ENCODE measurements around the gene SNRNP25. TPM values are rescaled to one million over a fixed set of nuclear protein-coding genes. Genes with fewer than 3 reads are reported as not detected.

SNRNP25 gene
- total RNA-seq, 1 donor from 2014 or later, result 45.6 TPM

DNA sequence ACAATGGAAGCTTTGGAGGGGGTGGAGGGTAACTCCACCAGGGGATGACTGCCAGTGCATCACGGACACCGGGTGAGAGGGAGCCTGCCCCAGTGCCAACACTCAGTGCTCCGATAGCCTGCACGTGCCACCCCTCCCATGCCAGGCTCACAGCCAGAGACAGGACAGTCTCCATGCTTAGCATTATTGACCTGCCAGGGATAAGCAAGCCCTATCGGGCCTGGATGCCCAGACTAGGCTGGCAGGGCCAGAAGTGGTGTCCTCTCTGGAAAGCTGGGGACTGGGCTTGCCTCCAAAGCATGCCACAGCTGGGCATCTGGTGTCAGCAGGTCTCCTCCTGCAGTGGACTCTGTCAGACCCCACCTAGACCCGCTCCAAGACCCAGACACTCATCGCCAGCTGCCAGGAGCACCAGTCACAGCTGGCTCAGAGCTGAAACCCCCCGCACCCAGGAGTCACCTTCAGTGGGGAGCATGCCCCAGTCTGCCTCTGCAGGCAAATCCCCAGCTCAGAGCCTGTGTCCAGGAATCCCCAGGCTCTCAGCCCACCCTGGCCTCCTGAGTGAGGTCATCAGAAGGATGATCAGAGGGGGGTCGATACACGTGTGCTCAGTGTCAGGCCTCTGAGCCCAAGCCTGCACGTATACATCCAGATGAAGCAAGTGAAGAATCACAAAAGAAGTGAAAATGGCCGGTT is 20.6 kb downstream of the SNRNP25 start:
- intact Hi-C loops (cut with DNase I), result no loop called here
- DNase-seq (ENCODE audit: low spot score), result peak; percentile 89

DNA sequence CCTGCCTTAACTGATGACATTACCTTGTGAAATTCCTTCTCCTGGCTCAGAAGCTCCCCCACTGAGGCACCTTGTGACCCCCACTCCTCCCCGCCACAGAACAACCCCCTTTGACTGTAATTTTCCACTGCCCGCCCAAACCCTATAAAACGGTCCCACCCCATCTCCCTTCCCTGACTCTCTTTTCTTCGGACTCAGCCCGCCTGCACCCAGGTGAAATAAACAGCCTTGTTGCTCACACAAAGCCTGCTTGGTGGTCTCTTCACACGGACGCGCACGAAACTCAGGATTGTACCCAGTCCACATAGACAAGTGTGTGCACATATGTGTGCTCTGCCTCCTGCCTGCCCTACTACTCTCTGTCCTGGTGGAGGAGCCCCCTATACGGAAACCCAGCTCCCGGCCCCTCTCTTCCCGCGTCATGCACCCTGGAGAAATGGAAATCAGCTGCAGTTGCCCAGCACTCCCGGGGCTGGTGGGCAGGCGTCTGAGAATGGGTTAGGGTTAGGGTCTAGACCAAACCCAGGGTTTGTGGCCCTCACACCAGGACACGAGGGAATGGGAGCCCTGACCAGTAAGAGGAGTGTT is 21.2 kb downstream of the SNRNP25 start:
- DNase-seq (ENCODE audit: low spot score), result no peak
- intact Hi-C loops (cut with DNase I), result no loop called here

DNA sequence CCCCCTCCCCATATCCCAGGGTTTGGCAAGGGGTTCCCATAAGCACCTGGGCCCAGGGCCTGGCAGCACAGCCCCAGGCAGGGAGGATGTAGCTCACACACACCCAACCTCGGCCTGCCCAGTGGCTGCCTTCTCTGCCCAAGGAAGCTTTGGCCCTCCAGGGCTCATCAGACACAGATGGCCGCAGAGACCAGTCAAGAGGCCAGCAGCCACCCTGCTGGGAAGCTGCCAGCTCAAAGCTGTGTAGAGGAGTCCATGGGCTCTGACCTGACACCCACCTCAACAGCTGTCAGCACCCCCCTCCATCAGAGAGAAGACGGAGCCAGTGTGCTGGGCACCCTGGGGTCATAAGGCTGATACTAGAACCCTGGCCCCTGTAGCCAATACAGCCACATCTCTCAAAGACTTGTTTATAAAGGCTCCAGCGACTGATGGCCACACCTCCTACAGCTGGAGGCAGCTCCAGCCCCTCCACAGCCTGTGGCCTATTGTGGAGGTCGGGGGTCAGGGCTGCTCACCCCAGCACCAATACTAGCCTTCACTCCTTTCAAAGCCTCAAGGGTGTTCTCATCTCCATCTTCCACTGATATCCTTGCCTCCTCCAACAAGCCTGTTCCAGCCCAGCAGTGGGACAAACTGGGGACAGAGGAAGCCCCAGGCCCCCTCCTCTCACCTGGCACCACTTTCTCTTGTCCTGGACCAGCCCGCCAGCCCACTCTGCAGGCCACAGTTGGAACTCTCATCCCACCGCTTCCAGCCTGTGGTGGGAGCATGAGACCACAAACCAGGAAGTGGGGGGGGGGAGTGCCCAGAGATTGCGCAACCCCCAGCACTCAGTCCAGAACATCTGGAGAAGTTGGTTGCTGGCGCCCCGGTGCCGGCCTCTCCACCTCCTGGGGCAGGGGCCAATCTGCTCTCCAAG is 22.2 kb downstream of the SNRNP25 start:
- intact Hi-C loops (cut with DNase I), result no loop called here

DNA sequence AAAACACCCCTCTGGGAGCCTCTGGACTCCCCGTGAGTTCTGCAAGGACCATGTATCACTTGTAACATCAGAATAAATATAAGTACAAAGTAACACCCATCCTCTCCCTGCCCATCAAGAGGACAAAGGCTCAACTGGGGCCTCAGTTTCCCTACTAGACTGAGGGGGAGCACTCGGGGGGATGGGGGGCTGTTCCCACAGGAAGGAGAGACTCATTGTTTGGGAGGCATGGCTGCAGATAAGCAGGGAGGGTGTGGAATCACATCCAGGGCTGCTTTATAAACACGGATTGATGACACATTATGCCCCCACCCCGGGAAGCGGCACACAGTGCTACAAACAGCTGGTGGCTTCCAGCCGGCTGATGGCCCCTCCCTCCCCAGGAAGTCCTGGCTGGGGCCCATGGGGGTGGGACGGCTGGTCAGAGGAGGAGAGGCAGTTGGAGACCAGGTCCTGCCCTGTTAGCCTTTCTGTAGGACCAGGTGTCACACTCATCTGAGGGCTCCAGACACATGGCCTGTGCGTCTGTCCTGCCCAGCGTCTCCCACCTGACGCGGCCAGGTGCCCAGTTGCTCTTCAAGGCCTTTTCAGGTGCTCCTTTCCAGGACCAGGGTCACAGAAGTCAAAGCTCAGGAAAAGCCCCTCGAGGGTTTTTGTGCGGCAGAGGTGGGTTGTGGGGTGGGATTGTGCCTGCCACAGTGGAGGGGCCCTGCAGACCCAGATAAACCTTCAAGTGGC is 23.1 kb downstream of the SNRNP25 start:
- DNase-seq (ENCODE audit: low spot score), result peak; percentile 91
- intact Hi-C loops (cut with DNase I), result no loop called here

More for the DNA sequence above, 22.2 kb downstream of the SNRNP25 start:
- no peak for DNase-seq (ENCODE audit: low spot score)

DNA sequence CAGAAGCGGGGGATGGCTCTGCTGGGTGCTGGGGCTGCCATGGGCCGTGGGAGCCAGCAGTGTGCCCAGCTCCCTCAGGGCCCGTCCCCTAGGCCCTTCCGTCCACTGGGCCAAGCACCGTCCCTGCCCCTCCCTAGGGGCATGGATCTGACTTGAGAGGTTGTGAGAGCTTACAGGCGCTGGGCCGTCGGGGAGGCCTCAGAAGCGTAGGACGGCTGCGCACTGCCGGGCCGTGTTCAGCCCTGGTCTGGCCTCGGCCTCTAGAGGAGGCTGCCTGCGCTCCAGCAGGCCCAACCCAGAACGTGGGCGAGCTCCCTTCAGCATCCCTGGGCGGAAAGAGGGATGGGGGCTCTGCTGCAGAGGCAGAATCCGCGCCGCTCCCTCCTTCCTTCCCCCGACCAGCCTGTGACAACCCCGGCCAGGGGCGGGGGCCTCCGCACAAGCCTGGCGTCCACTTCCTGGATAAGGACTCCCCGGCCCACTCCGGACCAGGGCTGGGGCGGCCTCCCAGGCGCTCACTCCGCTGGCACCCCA is 23.7 kb downstream of the SNRNP25 start:
- intact Hi-C loops (cut with DNase I), result no loop called here
- peak; percentile 84 for DNase-seq (ENCODE audit: low spot score)

DNA sequence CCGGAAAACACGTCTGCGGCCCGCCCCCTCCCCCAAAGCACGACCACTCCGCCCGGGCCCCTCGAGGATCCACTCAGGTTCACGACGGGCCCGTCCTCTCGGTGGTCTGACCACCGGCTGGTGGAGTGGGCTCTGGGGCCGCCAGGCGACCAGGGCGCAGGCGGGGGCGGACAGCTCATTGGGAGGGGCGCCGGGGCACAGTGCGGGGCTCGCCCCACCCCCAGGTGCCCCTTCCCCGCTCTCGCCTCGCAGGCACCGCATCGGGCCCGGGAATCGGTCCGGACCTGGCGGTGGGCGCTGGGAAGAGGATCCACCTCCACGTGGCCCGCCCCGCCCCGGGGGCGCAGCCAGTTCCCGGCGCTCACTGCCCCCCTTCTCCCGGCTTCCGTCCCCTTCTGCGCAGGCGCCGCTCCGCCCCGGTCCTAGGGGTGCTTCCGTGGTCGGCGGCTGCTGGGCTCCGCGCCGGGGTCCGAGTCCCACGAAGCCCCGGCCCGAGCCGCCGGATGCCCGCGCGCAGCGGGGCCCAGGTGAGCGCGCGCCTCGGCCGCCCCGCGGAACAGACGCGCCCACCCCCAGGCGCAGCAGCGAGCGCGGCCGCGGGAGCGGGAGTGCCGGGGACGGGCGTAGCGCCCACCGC is 24.3 kb downstream of the SNRNP25 start, which contains the start of gene MPG:
MPG (plus strand) TSS at position 419 of the 637 bp plus-strand sequence; CDS start at position 504, 85 bp downstream.
- peak; percentile 95 for DNase-seq (ENCODE audit: low spot score)
- intact Hi-C loops (cut with DNase I), result no loop called here

DNA sequence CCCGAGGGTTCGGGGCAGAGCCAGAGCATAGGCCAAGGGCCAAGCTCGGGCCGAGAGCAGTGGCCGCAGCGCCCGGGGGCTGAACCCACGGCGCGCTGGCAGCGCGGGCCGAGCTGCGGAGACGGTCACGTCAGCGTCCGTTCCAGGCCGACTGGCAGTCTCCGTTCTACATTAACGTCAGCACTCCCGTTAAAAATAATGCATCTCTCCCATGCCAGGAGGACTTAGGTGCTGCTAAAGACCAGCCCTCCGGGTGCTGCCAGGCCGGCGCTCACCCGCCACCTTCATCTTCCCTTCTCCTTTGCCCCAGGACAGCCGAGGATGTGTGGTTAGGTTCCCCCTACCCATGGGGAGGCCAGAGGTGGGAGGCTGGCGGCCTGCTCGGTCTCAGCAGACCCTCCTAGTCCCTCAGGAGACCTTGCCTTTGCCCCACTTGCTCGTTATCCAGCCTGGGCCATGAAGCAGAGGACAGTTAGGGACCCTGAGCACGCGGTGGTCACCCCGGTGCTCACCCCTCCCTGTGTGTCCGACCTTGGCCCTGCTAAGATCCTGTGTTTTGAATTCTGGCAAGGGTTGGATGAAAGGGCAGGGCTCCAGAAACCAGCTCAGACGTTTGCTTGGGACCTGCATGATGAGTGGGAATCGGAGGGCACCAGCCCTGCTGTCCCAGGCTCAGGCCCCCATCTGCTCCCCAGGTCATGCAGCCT is 25.0 kb downstream of the SNRNP25 start:
- intact Hi-C loops (cut with DNase I), result no loop called here
- no peak for DNase-seq (ENCODE audit: low spot score)

DNA sequence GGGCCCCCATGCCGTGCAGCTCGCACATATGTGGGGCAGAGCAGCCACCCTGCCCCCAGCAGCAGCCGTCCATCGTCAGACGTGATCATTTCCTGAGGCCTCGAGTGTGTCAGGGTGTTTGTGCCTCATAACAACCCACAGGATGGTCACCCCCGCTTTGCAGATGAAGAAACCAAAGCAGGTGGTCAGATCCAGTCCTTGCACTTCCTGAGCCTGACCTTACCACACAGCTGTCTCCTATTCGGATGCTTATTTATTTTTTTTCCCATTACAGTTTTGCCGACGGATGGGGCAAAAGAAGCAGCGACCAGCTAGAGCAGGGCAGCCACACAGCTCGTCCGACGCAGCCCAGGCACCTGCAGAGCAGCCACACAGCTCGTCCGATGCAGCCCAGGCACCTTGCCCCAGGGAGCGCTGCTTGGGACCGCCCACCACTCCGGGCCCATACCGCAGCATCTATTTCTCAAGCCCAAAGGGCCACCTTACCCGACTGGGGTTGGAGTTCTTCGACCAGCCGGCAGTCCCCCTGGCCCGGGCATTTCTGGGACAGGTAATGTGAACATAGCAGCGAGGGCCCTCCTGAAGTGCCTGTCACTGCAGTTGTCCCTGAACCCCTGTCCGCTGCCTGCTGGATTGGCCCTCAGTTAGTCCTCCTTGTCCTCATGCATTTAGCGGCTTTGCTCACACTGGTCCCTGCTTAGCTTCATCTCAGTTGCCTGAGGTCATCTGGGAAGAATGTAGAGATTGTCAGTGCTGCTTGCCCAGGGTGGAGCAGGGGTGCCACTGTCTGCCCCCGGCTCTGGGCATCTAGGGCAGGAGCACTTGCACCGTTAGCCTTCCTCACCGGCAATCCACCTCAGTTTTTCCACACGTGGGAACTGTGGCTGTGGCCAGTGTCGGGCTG is 25.8 kb downstream of the SNRNP25 start:
- intact Hi-C loops (cut with DNase I), result no loop called here
- no peak for DNase-seq (ENCODE audit: low spot score)

DNA sequence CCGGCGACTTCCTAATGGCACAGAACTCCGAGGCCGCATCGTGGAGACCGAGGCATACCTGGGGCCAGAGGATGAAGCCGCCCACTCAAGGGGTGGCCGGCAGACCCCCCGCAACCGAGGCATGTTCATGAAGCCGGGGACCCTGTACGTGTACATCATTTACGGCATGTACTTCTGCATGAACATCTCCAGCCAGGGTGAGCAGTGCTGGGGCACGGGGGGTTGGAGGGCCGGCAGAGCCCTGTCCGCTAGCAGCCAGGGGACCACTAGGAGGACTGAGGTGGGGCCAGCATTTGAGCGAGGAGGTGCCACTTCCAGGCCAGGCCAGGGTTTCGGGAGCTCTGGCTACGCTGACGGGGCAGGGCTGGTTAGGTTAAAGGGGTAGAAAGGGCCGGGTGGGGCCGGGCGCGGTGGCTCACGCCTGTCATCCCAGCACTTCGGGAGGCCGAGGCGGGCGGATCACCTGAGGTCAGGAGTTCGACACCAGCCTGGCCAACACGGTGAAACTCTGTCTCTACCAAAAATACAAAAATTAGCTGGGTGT is 29.5 kb downstream of the SNRNP25 start:
- intact Hi-C loops (cut with DNase I), result no loop called here
- DNase-seq (ENCODE audit: low spot score), result no peak

DNA sequence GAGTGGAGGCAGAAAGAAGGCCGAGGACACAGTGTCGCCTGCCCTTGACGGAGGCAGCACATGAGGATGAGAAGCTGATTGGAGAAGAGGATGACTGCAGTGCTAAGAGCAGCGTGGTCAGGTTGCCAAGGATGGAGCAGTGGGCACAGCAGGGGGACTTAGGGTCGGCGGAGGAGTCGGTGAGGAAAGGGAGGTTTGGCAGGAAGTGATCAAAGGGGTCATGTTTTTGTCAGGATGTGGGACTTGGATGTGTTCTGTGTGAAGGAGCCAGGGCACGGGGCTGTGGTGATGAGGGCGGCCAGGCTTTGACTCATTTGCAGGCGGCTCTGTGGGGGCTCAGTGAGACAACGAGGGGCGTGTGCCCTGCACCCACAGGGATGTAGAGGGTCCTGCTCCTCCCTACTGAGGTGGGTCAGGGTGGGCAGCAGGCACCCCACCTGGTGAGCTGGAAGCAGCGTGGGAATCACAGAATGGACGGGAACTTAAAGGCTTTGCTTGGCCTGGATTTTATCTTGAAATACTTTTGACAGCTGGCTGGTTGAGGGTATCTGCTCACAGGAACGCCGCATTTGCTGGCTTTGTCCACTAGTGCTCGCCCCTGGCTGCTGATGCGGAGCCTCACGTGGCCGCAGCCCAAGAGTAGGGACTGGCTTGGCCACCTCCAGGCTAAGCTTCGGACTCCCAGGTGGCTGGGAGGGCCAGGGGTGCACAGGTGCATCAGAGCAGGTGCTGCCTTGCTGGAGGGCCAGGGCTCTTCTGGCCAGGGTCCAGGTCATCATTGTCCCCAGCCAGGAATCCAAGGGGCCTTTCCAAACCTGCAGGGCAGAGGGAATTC is 30.4 kb downstream of the SNRNP25 start:
- intact Hi-C loops (cut with DNase I), result no loop called here
- DNase-seq (ENCODE audit: low spot score), result no peak

DNA sequence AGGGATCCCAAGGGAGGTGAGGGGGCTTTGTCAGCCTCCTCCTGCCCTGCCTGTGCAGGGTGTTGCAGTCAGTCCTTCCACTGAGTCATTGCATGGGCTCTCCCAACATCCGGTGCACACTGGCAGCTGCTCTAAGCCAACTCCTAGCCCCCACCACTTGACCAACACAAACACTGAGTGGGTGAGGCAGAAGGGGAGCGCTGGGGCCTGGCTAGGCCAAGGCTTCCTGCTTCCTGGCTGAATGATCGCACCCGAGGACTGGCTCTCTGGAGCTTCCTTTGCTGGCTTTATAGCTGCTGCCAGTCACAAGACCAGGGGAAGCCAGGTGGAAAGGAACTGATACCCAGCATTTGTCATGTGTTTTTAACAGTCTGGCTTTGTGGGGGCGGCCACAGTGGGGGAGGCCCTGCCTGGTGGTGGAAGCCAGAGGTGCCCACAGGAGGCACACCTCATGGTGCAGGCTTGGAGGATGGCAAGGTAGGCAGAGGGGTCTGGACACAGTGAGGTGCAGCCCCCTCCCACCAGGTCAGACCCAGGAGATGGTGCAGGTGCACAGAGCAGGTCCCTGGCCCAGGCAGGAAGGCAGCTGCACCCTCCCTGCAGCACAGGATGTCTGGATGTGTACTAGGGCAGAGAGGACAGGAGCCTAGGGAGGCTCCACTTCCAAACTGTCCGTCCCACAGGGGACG is 31.2 kb downstream of the SNRNP25 start:
- intact Hi-C loops (cut with DNase I), result no loop called here
- DNase-seq (ENCODE audit: low spot score), result peak; percentile 86

DNA sequence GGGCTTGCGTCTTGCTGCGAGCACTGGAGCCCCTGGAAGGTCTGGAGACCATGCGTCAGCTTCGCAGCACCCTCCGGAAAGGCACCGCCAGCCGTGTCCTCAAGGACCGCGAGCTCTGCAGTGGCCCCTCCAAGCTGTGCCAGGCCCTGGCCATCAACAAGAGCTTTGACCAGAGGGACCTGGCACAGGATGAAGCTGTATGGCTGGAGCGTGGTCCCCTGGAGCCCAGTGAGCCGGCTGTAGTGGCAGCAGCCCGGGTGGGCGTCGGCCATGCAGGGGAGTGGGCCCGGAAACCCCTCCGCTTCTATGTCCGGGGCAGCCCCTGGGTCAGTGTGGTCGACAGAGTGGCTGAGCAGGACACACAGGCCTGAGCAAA is 31.8 kb downstream of the SNRNP25 start:
- no peak for DNase-seq (ENCODE audit: low spot score)

DNA sequence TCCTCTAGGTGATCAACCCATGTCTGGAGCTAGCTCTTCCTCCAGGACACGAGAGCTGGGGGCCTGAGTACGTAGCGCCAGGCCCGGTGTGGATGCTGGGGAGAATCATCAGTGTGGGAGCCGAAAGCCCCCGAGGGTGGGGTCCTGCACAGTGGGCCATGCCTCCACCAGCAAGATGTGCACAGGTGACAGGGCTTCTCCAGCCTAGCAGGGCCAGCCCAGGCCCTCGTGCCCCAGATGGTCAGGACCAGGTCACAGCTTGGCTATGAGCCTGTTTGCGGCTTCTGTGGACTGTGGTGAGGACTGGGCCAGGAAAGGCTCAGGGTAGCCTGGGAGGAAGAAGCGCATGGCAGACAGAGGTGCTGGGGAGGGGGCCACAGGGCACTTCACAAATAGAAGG is 32.2 kb downstream of the SNRNP25 start:
- intact Hi-C loops (cut with DNase I), result no loop called here
- no peak for DNase-seq (ENCODE audit: low spot score)

More for the DNA sequence above, 31.8 kb downstream of the SNRNP25 start:
- intact Hi-C loops (cut with DNase I), result no loop called here

DNA sequence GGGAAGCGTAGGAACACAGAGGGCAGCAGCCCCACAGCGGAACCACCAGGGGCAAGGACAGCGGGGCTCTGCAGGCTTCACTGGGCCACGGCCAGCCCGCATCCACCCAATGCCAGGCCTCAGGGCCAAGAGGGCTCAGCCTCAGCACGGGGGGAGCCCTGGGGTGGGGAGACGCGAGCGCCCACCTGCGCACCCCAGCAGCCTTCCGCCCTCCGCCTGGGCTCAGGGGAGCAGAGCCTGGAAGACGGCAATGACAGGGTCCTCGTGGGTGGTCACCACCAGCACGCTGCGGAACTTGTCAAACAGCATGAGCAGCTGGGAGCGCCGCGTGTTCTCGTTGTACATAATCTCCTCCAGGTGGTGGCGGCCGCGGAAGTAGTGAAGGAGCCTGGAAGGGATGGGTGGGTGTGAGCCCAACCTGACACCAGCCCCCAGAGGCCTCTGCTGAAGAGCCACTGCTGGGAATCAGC is 32.9 kb downstream of the SNRNP25 start:
- DNase-seq (ENCODE audit: low spot score), result no peak
- intact Hi-C loops (cut with DNase I), result no loop called here

DNA sequence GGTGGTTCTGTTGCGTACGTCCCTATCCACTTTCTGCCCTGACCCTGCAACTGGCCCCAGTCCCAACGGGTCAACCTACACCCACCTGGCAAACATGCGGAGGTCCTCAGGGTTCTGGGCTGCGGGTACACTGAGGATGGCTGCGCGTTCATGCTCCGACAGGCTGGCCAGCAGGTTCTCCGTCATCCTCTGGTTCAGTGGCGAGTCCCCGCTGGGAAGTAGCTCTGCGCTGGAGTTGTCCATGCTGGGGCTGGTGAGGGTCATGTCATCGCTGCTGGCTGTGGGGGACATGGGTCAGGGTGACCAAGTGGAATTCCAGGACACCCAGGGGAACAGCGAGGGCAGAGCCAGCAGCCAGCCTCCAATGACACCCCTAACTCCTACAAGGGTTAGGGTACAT is 35.0 kb downstream of the SNRNP25 start:
- DNase-seq (ENCODE audit: low spot score), result no peak
- intact Hi-C loops (cut with DNase I), result no loop called here
